ENCODE results near the gene ADD2. TPM values are rescaled to one million over a fixed set of nuclear protein-coding genes. Genes with fewer than 3 reads are reported as not detected.

ADD2 gene
- total RNA-seq, 1 donor from 2014 or later = not detected

GRCh38 chr2:70671092-70671675, 96.8 kb downstream of the ADD2 start:
- H3K27me3 ChIP-seq (ENCODE audit: control insufficient read depth, insufficient read depth, low read length) = peaks cover 2% of the 10 kb centered on the region
- no peak for TF ChIP-seq CTCF (IDR thresholded peaks at IDR 0.05; ENCODE audit: insufficient read depth, low read length, severe bottlenecking)
- FAIRE-seq (no peak), DNase-seq (ENCODE audit: low read depth) (no peak)
- no peaks in the 10 kb centered on the region for H3K36me3 ChIP-seq (ENCODE audit: control insufficient read depth, insufficient read depth, low read length)
- H3K4me3 ChIP-seq (ENCODE audit: low read depth, low read length) = no peak overlapping the region

- DNase-seq (ENCODE audit: low read depth) = no peak
- TF ChIP-seq CTCF (IDR thresholded peaks at IDR 0.05; ENCODE audit: insufficient read depth, low read length, severe bottlenecking) = no peak
- FAIRE-seq = no peak
- Histone ChIP-seq H3K27me3 (ENCODE audit: control insufficient read depth, insufficient read depth, low read length) (no peaks in the 10 kb centered on the region), H3K4me3 (ENCODE audit: low read depth, low read length) (no peak overlapping the region), H3K36me3 (ENCODE audit: control insufficient read depth, insufficient read depth, low read length) (no peaks in the 10 kb centered on the region)
These were observed 97.4 kb downstream of the ADD2 start for GRCh38 chr2:70670626-70671025.

- no peaks in the 10 kb centered on the region for H3K27me3 ChIP-seq (ENCODE audit: control insufficient read depth, insufficient read depth, low read length)
- DNase-seq (ENCODE audit: low read depth) (no peak), FAIRE-seq (no peak)
- no peak for TF ChIP-seq CTCF (IDR thresholded peaks at IDR 0.05; ENCODE audit: insufficient read depth, low read length, severe bottlenecking)
- no peak overlapping the region for H3K4me3 ChIP-seq (ENCODE audit: low read depth, low read length)
- H3K36me3 ChIP-seq (ENCODE audit: control insufficient read depth, insufficient read depth, low read length) = no peaks in the 10 kb centered on the region
These were observed 97.8 kb downstream of the ADD2 start for GRCh38 chr2:70670202-70670601.

GRCh38 chr2:70668911-70669310, 99.1 kb downstream of the ADD2 start:
- TF ChIP-seq CTCF (IDR thresholded peaks at IDR 0.05; ENCODE audit: insufficient read depth, low read length, severe bottlenecking) = no peak
- FAIRE-seq = no peak
- Histone ChIP-seq H3K36me3 (ENCODE audit: control insufficient read depth, insufficient read depth, low read length) (no peaks in the 10 kb centered on the region), H3K4me3 (ENCODE audit: low read depth, low read length) (no peak overlapping the region), H3K27me3 (ENCODE audit: control insufficient read depth, insufficient read depth, low read length) (no peaks in the 10 kb centered on the region)
- no peak for DNase-seq (ENCODE audit: low read depth)

GRCh38 chr2:70668432-70668831, 99.6 kb downstream of the ADD2 start:
- Histone ChIP-seq H3K4me3 (ENCODE audit: low read depth, low read length) (no peak overlapping the region), H3K27me3 (ENCODE audit: control insufficient read depth, insufficient read depth, low read length) (no peaks in the 10 kb centered on the region), H3K36me3 (ENCODE audit: control insufficient read depth, insufficient read depth, low read length) (no peaks in the 10 kb centered on the region)
- DNase-seq (ENCODE audit: low read depth) = no peak
- no peak for TF ChIP-seq CTCF (IDR thresholded peaks at IDR 0.05; ENCODE audit: insufficient read depth, low read length, severe bottlenecking)
- no peak for FAIRE-seq

GRCh38 chr2:70664525-70664924, 103.5 kb downstream of the ADD2 start:
- Histone ChIP-seq H3K4me3 (ENCODE audit: low read depth, low read length) (no peak overlapping the region), H3K27me3 (ENCODE audit: control insufficient read depth, insufficient read depth, low read length) (peaks cover 3% of the 10 kb centered on the region), H3K36me3 (ENCODE audit: control insufficient read depth, insufficient read depth, low read length) (no peaks in the 10 kb centered on the region)
- no peak for TF ChIP-seq CTCF (IDR thresholded peaks at IDR 0.05; ENCODE audit: insufficient read depth, low read length, severe bottlenecking)
- FAIRE-seq = no peak
- DNase-seq (ENCODE audit: low read depth) = no peak
